Brain pericyte (primary cell): ENCODE data around the gene VEZF1.
A peak's percentile ranks its signal among the peaks of the same experiment; 100 is the strongest.

Source experiments
- DNase-seq: peaks from one replicate; pipeline ENCODE4 v3.0.0-alpha.2; 2012; ENCODE audit warnings: low read depth, low spot score

Gene VEZF1

GRCh38 chr17:57987581-57988300, at the start of gene VEZF1:
VEZF1 (minus strand) TSS chr17:57988254; CDS start chr17:57988111, 143 bp downstream.
- no peak for DNase-seq

GRCh38 chr17:58032691-58033415, 44.8 kb upstream of the VEZF1 start:
- DNase-seq, result no peak

GRCh38 chr17:58028578-58028977, 40.5 kb upstream of the VEZF1 start:
- no peak for DNase-seq

GRCh38 chr17:58020401-58020800, 32.3 kb upstream of the VEZF1 start:
- no peak for DNase-seq

GRCh38 chr17:58019521-58019920, 31.5 kb upstream of the VEZF1 start:
- no peak for DNase-seq

- DNase-seq, result no peak
These were observed 31.0 kb upstream of the VEZF1 start for GRCh38 chr17:58019039-58019438.

- DNase-seq, result no peak
These were observed 22.2 kb upstream of the VEZF1 start for GRCh38 chr17:58010067-58010799.

- DNase-seq, result no peak
These were observed 20.0 kb upstream of the VEZF1 start for GRCh38 chr17:58007781-58008706.

GRCh38 chr17:58006924-58007780, 19.1 kb upstream of the VEZF1 start, which contains the start of gene SRSF1:
SRSF1 (minus strand) TSS chr17:58007246; CDS start chr17:58007137, 109 bp downstream.
- peak; percentile 95 for DNase-seq

- DNase-seq, result no peak
These were observed 18.5 kb upstream of the VEZF1 start for GRCh38 chr17:58006560-58006923.

GRCh38 chr17:58005728-58006559, 17.9 kb upstream of the VEZF1 start:
- no peak for DNase-seq

- DNase-seq, result no peak
These were observed 17.1 kb upstream of the VEZF1 start for GRCh38 chr17:58005031-58005727.

- DNase-seq, result no peak
These were observed 16.0 kb upstream of the VEZF1 start for GRCh38 chr17:58004060-58004459.

- no peak for DNase-seq
These were observed 14.9 kb upstream of the VEZF1 start for GRCh38 chr17:58002973-58003372.

GRCh38 chr17:58002154-58002948, 14.3 kb upstream of the VEZF1 start:
- DNase-seq, result no peak

- DNase-seq, result no peak
These were observed 13.5 kb upstream of the VEZF1 start for GRCh38 chr17:58001461-58002124.

GRCh38 chr17:57999496-58000017, 11.5 kb upstream of the VEZF1 start:
- DNase-seq, result no peak
